GM12878 (cell line): ENCODE data around the gene XPO6. TPM values are rescaled to one million over a fixed set of nuclear protein-coding genes. Genes with fewer than 3 reads are reported as not detected.

Experiments
- ATAC-seq: fragments of 200-7000 bp; cut with Tn5 transposase; 3 replicates; pipeline ENCODE4 v1.9.1; 2020; ENCODE audit warnings: mild to moderate bottlenecking, moderate library complexity
- BruUV-seq: library from RNA; stranded (reverse); fragments of 400-500 nt; replicated peaks from 2 replicates; lab custom pipeline; 2021; lab: Mats Ljungman, UMichigan
- CTCF ChIA-PET: fragments of 300-600 bp; sonication (Branson Sonifier 250); formaldehyde crosslinking; extraction: SDS; loops from one replicate; lab custom pipeline; 2021; ENCODE audit warnings: inconsistent platforms; lab: Yijun Ruan, JAX
- POLR2A ChIA-PET: fragments of 350-600 bp; formaldehyde crosslinking; extraction: SDS; loops from one replicate; lab custom pipeline; 2021; ENCODE audit warnings: inconsistent platforms; lab: Charles Lee
- RAD21 ChIA-PET: fragments of 300-600 bp; sonication (Branson Sonifier 250); formaldehyde crosslinking; loops from one replicate; lab custom pipeline; 2023; ENCODE audit warnings: antibody characterized with exemption; ENCODE audit not compliant: unreplicated experiment; lab: Charles Lee
- SMC1A ChIA-PET: fragments of 300-600 bp; sonication (Branson Sonifier 250); formaldehyde crosslinking; loops from one replicate; lab custom pipeline; 2023; ENCODE audit not compliant: unreplicated experiment, uncharacterized antibody; lab: Charles Lee
- DNase-seq: peaks from one replicate; pipeline ENCODE4 v3.0.0-alpha.2; 2011; ENCODE audit warnings: low read depth, low spot score
- FAIRE-seq: peaks from 3 replicates; lab custom pipeline; 2011; peaks lifted over from hg19 to GRCh38; lab: Jason Lieb, UNC
- H2AFZ ChIP-seq: 2 replicates; pipeline ENCODE4 v1.6.0; 2011; ENCODE audit warnings: low read depth, low read length, control low read depth; ENCODE audit not compliant: control insufficient read depth
- H3K27ac ChIP-seq: 2 replicates; pipeline ENCODE4 v1.5.1; 2011; ENCODE audit warnings: control low read depth; ENCODE audit not compliant: control insufficient read depth, insufficient read depth
- H3K27me3 ChIP-seq, 2 experiments: replicated peaks in 1 of 2; 2 replicates each; pipeline versions ENCODE4 v1.6.0 to v1.6.1; 2011; ENCODE audit warnings: low read length in 1 of 2; ENCODE audit not compliant: control insufficient read depth in 2 of 2, insufficient read depth in 2 of 2
- H3K36me3 ChIP-seq, 2 experiments: 2 replicates each; pipeline ENCODE4 v1.5.1; 2011; ENCODE audit warnings: low read length in 1 of 2; ENCODE audit not compliant: control insufficient read depth in 2 of 2, insufficient read depth in 2 of 2
- H3K4me1 ChIP-seq: 2 replicates; pipeline ENCODE4 v1.6.1; 2011; ENCODE audit warnings: mild to moderate bottlenecking, low read length, moderate library complexity, mixed read lengths; ENCODE audit not compliant: control insufficient read depth, insufficient read depth
- H3K4me2 ChIP-seq: 2 replicates; pipeline ENCODE4 v1.6.0; 2011; ENCODE audit warnings: control low read depth; ENCODE audit not compliant: control insufficient read depth, insufficient read depth
- H3K4me3 ChIP-seq: fragments of 200-600 bp; sonication (generic); 2 replicates; pipeline ENCODE4 v1.5.1; 2016
- H3K79me2 ChIP-seq: 2 replicates; pipeline ENCODE4 v1.6.0; 2011; ENCODE audit warnings: low read length; ENCODE audit not compliant: control insufficient read depth, insufficient read depth
- H3K9ac ChIP-seq: 2 replicates; pipeline ENCODE4 v1.8.0; 2011; ENCODE audit warnings: low read length, control low read depth, mixed read lengths; ENCODE audit not compliant: control insufficient read depth, insufficient read depth
- H3K9me3 ChIP-seq: replicated peaks from 3 replicates; pipeline ENCODE4 v1.5.1; 2011; ENCODE audit warnings: mild to moderate bottlenecking, low read length; ENCODE audit not compliant: control insufficient read depth, insufficient read depth
- H4K20me1 ChIP-seq: 2 replicates; pipeline ENCODE4 v1.6.0; 2011; ENCODE audit not compliant: control insufficient read depth, insufficient read depth
- CBX3 ChIP-seq: fragments of 200-600 bp; sonication (generic); IDR thresholded peaks from 2 replicates; pipeline ENCODE4 v1.6.1; 2016; ENCODE audit warnings: low read depth, borderline replicate concordance
- FOXM1 ChIP-seq: IDR thresholded peaks from 2 replicates; pipeline ENCODE4 v1.6.1; 2012; ENCODE audit warnings: low read depth, mild to moderate bottlenecking, inconsistent platforms, low read length, moderate library complexity
- JUNB ChIP-seq: IDR thresholded peaks from 2 replicates; pipeline ENCODE4 v1.6.1; 2016; ENCODE audit warnings: antibody characterized with exemption, mild to moderate bottlenecking
- JUND ChIP-seq: IDR thresholded peaks from 2 replicates; pipeline ENCODE4 v1.6.1; 2012; ENCODE audit warnings: low read depth, mild to moderate bottlenecking, low read length, improper control_type of control experiment, moderate library complexity
- NFIC ChIP-seq: IDR thresholded peaks from 2 replicates; pipeline ENCODE4 v1.6.1; 2012; ENCODE audit warnings: low read depth, mild to moderate bottlenecking, inconsistent platforms, low read length, moderate library complexity
- NR2F1 ChIP-seq: fragments of 450-650 bp; conservative IDR thresholded peaks from 2 replicates; pipeline ENCODE4 v1.6.1; 2017; ENCODE audit warnings: mild to moderate bottlenecking
- POLR2A ChIP-seq: IDR thresholded peaks from 2 replicates; pipeline ENCODE4 v1.6.1; 2011; ENCODE audit warnings: low read depth, mild to moderate bottlenecking, low read length
- WGBS: methylation state at CpG from one replicate; pipeline ENCODE4 v1.1.6; 2016; ENCODE audit warnings: low lambda C conversion rate; ENCODE audit not compliant: insufficient replicate concordance, insufficient coverage; ENCODE audit errors: missing lambda C conversion rate; 5-methylcytosine and 5-hydroxymethylcytosine counted together
- in situ Hi-C: fragments of 300-500 bp; cut with MboI; formaldehyde crosslinking; loops from 9 replicates; pipeline ENCODE4 v1.14.3; 2018; ENCODE audit warnings: mixed read lengths
- intact Hi-C: fragments of 100-400 bp; cut with micrococcal nuclease; formaldehyde crosslinking; loops from one replicate; pipeline ENCODE4 v1.14.2; 2022; ENCODE audit not compliant: unreplicated experiment
- polyA plus RNA-seq, 11 experiments: library from polyadenylated mRNA; depleted of rRNA in 4 of 11; unstranded in 6 of 11; stranded (reverse) in 5 of 11; fragments of >200 nt; fragmentation: Nextera tagmentation in 4 of 11; fragmentation: Illumina TruSeq in 1 of 11; extraction: Ambion mirVana in 4 of 11; extraction: Trizol in 1 of 11; gene quantifications; 1 replicate in 1 of 11; 2 replicates in 10 of 11; pipeline versions ENCODE4 v1.2.1 to v1.2.3, GENCODE V29; 2011 to 2016; ENCODE audit warnings: inconsistent platforms in 2 of 11, missing spikeins in 2 of 11, low read depth in 1 of 11
- total RNA-seq, 4 experiments: library from RNA; depleted of rRNA in 3 of 4; stranded (reverse); fragments of >200 nt in 3 of 4; fragmentation: Illumina TruSeq in 1 of 4; extraction: Trizol in 1 of 4; gene quantifications; 2 replicates each; pipeline versions ENCODE4 v1.2.1 to v1.2.3, GENCODE V29; 2013 to 2021
- TF ChIP-seq, protein P1 (sequence below): IDR thresholded peaks from 2 replicates; pipeline ENCODE4 v1.6.1; 2011; ENCODE audit warnings: low read depth, mild to moderate bottlenecking, low read length, moderate library complexity, borderline replicate concordance; ENCODE audit errors: extremely low read depth
- TF ChIP-seq, protein P2 (sequence below): fragments of 450-650 bp; formaldehyde crosslinking; IDR thresholded peaks from 2 replicates; pipeline ENCODE4 v1.4.0; 2020; ENCODE audit warnings: mild to moderate bottlenecking, moderate library complexity
- TF ChIP-seq, protein P3 (sequence below): fragments of 150-350 bp; IDR thresholded peaks from 2 replicates; pipeline ENCODE4 v1.6.1; 2014; ENCODE audit warnings: mild to moderate bottlenecking, low read depth, low read length

Gene XPO6
- total and polyA plus RNA-seq, 10 of the 15 experiments (the other 5 are each of a cell fraction or from before 2014, with no cell fraction given), result 9.9 to 246 (median 110) TPM

DNA sequence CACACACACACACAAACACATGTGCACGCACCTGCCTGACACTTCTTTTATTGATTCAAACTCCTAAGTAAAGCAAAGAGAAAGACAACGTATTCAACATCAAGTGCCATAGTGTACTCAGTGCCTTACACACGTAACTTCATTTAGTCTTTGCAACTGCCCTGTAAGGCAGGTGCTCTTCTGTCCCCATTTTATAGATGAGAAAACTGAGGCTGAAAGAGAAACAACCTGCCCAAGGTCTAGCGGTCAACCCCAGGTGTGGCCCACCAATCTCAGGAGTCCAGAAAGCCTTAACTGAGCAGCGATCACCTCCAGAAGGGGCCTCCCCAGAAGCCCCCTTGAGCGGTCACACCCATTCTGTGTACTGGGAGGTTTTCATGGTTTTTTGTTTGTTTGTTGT is 137.9 kb downstream of the XPO6 start:
- FAIRE-seq (no peak), ATAC-seq (no peak), DNase-seq (no peak)
- in situ Hi-C loops (loop anchor here (25.0 kb wide), 1 partner anchor 437 kb away; no protein-coding TSS in a partner anchor), intact Hi-C loops (loop anchor here (5.0 kb wide), 1 partner anchor 432 kb away; no protein-coding TSS in a partner anchor)
- TF ChIP-seq, protein P1, sequence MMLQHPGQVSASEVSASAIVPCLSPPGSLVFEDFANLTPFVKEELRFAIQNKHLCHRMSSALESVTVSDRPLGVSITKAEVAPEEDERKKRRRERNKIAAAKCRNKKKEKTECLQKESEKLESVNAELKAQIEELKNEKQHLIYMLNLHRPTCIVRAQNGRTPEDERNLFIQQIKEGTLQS, result no peak
- TF ChIP-seq FOXM1 (no peak), NR2F1 (no peak), JUNB (no peak), POLR2A (no peak)
- Histone ChIP-seq H3K9me3 (no peaks in the 10 kb centered on the region), H3K4me3 (no peak overlapping the region), H3K27ac (no peak overlapping the region), H3K79me2 (no peaks in the 10 kb centered on the region), H3K4me2 (no peak overlapping the region), H2AFZ (no peak overlapping the region), H4K20me1 (no peaks in the 10 kb centered on the region), H3K36me3 (no peaks in the 10 kb centered on the region), H3K27me3 (no peaks in the 10 kb centered on the region), H3K4me1 (no peaks in the 10 kb centered on the region), H3K9ac (no peak overlapping the region)
- RAD21 ChIA-PET, result interaction anchor here (0.6 to 1.1 kb wide), 2 partner anchors 115 to 144 kb away, joined by 4 read pairs; no protein-coding TSS in a partner anchor
- SMC1A ChIA-PET, result no interaction called here
- POLR2A ChIA-PET, result no interaction called here
- BruUV-seq, result no TSS peak
- WGBS, result 61% methylated on average over 6 of the region's 6 CpGs
- CTCF ChIA-PET, result no interaction called here

DNA sequence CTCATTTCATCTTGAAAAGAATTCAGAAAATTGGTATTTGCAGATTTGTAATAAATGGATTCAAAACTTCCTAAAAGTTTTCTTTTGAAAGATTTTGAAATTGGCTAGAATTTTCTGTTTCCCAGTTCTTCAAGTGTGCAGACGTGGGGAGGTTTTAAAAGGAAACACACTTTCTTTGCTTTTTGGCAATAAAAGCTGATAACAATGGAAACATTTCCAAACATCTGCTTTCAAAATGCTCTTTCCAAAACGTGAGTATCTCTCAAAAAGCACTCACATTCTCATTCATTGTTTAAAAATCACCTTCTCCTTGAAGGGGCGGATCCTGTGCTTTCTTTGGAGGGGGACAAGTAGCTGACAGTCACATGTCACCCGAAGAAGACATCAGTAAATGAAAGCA is 139.7 kb downstream of the XPO6 start:
- no peak for ATAC-seq
- Histone ChIP-seq H2AFZ (no peak overlapping the region), H3K27ac (no peak overlapping the region), H3K27me3 (no peaks in the 10 kb centered on the region), H3K79me2 (no peaks in the 10 kb centered on the region), H3K4me3 (no peak overlapping the region), H3K9ac (no peak overlapping the region), H3K4me1 (no peaks in the 10 kb centered on the region), H3K36me3 (no peaks in the 10 kb centered on the region), H3K9me3 (no peaks in the 10 kb centered on the region), H3K4me2 (no peak overlapping the region)
- no peak for FAIRE-seq
- no peak for DNase-seq
- ChIA-PET RAD21 (interaction anchor here (1.3 kb wide), 1 partner anchor 99 kb away, joined by 4 read pairs; no protein-coding TSS in a partner anchor), POLR2A (no interaction called here), CTCF (interaction anchor here (0.6 to 5.3 kb wide), 7 partner anchors 24 to 508 kb away, joined by 3 to 41 read pairs (median 4); no protein-coding TSS in a partner anchor)
- intact Hi-C loops (loop anchor here (5.0 kb wide), 1 partner anchor 430 kb away; no protein-coding TSS in a partner anchor), in situ Hi-C loops (loop anchor here (25.0 kb wide), 1 partner anchor 435 kb away; no protein-coding TSS in a partner anchor)
- 0% methylated on average over 4 of the region's 4 CpGs for WGBS
- no TSS peak for BruUV-seq
- TF ChIP-seq, protein P2, sequence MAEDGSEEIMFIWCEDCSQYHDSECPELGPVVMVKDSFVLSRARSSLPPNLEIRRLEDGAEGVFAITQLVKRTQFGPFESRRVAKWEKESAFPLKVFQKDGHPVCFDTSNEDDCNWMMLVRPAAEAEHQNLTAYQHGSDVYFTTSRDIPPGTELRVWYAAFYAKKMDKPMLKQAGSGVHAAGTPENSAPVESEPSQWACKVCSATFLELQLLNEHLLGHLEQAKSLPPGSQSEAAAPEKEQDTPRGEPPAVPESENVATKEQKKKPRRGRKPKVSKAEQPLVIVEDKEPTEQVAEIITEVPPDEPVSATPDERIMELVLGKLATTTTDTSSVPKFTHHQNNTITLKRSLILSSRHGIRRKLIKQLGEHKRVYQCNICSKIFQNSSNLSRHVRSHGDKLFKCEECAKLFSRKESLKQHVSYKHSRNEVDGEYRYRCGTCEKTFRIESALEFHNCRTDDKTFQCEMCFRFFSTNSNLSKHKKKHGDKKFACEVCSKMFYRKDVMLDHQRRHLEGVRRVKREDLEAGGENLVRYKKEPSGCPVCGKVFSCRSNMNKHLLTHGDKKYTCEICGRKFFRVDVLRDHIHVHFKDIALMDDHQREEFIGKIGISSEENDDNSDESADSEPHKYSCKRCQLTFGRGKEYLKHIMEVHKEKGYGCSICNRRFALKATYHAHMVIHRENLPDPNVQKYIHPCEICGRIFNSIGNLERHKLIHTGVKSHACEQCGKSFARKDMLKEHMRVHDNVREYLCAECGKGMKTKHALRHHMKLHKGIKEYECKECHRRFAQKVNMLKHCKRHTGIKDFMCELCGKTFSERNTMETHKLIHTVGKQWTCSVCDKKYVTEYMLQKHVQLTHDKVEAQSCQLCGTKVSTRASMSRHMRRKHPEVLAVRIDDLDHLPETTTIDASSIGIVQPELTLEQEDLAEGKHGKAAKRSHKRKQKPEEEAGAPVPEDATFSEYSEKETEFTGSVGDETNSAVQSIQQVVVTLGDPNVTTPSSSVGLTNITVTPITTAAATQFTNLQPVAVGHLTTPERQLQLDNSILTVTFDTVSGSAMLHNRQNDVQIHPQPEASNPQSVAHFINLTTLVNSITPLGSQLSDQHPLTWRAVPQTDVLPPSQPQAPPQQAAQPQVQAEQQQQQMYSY (CRISPR knock-in tag), result no peak
- TF ChIP-seq NFIC (no peak), CBX3 (no peak), JUND (no peak)
- TF ChIP-seq, protein P3, sequence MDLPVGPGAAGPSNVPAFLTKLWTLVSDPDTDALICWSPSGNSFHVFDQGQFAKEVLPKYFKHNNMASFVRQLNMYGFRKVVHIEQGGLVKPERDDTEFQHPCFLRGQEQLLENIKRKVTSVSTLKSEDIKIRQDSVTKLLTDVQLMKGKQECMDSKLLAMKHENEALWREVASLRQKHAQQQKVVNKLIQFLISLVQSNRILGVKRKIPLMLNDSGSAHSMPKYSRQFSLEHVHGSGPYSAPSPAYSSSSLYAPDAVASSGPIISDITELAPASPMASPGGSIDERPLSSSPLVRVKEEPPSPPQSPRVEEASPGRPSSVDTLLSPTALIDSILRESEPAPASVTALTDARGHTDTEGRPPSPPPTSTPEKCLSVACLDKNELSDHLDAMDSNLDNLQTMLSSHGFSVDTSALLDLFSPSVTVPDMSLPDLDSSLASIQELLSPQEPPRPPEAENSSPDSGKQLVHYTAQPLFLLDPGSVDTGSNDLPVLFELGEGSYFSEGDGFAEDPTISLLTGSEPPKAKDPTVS, result no peak
- TF ChIP-seq, all 136 proteins: peak for 0
- no peaks in the 10 kb centered on the region for H4K20me1 ChIP-seq
- SMC1A ChIA-PET, result interaction anchor here (0.6 to 3.7 kb wide), 5 partner anchors 8 to 145 kb away, joined by 3 to 14 read pairs (median 3); no protein-coding TSS in a partner anchor
